GM19193 (cell line): Measurements from ENCODE around the gene SORL1-AS1.

ENCODE experiments used
- POLR2A ChIP-seq: IDR thresholded peaks from 4 replicates; pipeline ENCODE4 v1.6.1; 2011; ENCODE audit not compliant: insufficient read depth, insufficient read length; ENCODE audit errors: extremely low read depth

The SORL1-AS1 gene

GRCh38 chr11:121448431-121448941, 4.3 kb downstream of the SORL1-AS1 start:
- TF ChIP-seq POLR2A: no peak

- no peak for TF ChIP-seq POLR2A
Measured at GRCh38 chr11:121448011-121448410, 4.8 kb downstream of the SORL1-AS1 start.

- peak; percentile 42 for TF ChIP-seq POLR2A
Measured at GRCh38 chr11:121446752-121447156, 6.0 kb downstream of the SORL1-AS1 start.

- TF ChIP-seq POLR2A: peak; percentile 19
Measured at GRCh38 chr11:121445071-121445768, 7.5 kb downstream of the SORL1-AS1 start.

- no peak for TF ChIP-seq POLR2A
Measured at GRCh38 chr11:121444526-121444925, 8.2 kb downstream of the SORL1-AS1 start.

GRCh38 chr11:121443688-121444275, 9.0 kb downstream of the SORL1-AS1 start:
- no peak for TF ChIP-seq POLR2A

- no peak for TF ChIP-seq POLR2A
Measured at GRCh38 chr11:121441521-121441920, 11.2 kb downstream of the SORL1-AS1 start.

GRCh38 chr11:121439759-121440158, 13.0 kb downstream of the SORL1-AS1 start:
- no peak for TF ChIP-seq POLR2A

- TF ChIP-seq POLR2A: no peak
Measured at GRCh38 chr11:121439337-121439736, 13.4 kb downstream of the SORL1-AS1 start.

GRCh38 chr11:121437686-121438078, 15.1 kb downstream of the SORL1-AS1 start:
- TF ChIP-seq POLR2A: no peak

GRCh38 chr11:121437018-121437685, 15.6 kb downstream of the SORL1-AS1 start:
- TF ChIP-seq POLR2A: no peak

- no peak for TF ChIP-seq POLR2A
Measured at GRCh38 chr11:121435551-121436511, 16.9 kb downstream of the SORL1-AS1 start.

- TF ChIP-seq POLR2A: no peak
Measured at GRCh38 chr11:121435132-121435531, 17.6 kb downstream of the SORL1-AS1 start.

GRCh38 chr11:121431820-121432526, 20.8 kb downstream of the SORL1-AS1 start:
- TF ChIP-seq POLR2A: no peak
